ENCODE measurements around the gene GTF2H4.
A peak's percentile ranks its signal among the peaks of the same experiment; 100 is the strongest.

The GTF2H4 gene

DNA sequence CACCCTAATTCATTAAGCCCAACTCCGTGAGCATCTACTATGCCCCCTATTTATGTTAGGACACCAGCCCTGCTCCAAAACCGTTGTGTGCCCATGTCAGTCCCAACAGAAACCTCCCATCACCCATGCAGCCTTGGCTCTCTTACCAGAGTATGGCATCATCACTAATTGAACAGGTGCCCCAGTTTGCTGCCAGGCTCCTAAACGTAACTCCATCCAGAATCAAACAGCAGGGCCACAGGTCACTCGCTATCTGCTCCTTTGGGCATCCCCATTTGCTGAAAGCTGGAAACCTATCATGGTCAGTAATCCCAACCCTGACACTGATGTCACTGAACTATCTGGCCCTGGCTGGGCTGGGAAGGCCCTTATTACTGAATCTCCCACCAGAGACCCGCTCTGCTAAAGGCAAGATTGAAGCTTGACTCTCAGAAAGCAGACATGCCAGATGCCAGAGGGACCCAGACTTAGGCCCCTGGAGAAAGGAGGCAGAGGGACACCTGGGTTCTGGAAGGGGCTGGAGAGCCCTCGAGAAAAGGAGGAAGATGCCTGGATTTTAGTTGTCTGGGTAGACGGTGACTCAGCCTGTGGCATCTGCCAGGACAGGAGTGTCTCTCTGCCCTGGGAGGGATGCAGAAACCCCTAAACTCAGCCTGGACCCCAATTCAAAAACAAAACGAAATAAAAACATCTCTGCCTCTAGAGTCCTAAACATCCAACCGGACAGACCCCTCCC is 46.8 kb downstream of the GTF2H4 start:
- H3K4me2 ChIP-seq (ENCODE audit: low read length): peak overlapping the region; percentile 67
- no peak for TF ChIP-seq EZH2phosphoT487 (IDR thresholded peaks at IDR 0.05; ENCODE audit: borderline replicate concordance, low read length)
- TF ChIP-seq, protein P1, sequence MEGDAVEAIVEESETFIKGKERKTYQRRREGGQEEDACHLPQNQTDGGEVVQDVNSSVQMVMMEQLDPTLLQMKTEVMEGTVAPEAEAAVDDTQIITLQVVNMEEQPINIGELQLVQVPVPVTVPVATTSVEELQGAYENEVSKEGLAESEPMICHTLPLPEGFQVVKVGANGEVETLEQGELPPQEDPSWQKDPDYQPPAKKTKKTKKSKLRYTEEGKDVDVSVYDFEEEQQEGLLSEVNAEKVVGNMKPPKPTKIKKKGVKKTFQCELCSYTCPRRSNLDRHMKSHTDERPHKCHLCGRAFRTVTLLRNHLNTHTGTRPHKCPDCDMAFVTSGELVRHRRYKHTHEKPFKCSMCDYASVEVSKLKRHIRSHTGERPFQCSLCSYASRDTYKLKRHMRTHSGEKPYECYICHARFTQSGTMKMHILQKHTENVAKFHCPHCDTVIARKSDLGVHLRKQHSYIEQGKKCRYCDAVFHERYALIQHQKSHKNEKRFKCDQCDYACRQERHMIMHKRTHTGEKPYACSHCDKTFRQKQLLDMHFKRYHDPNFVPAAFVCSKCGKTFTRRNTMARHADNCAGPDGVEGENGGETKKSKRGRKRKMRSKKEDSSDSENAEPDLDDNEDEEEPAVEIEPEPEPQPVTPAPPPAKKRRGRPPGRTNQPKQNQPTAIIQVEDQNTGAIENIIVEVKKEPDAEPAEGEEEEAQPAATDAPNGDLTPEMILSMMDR (IDR thresholded peaks at IDR 0.05; ENCODE audit: low read depth, low read length, poor library complexity, severe bottlenecking): no peak
- H3K9me2 ChIP-seq (replicated peaks; ENCODE audit: control insufficient read depth, low read length): no peaks in the 10 kb centered on the region
- H3F3A ChIP-seq (ENCODE audit: control insufficient read depth, insufficient read depth): no peaks in the 10 kb centered on the region
- no peak overlapping the region for H3K27ac ChIP-seq (ENCODE audit: low read depth, low read length)
- H3K4me1 ChIP-seq (ENCODE audit: control insufficient read depth, low read length): peaks cover 13% of the 10 kb centered on the region
- no peaks in the 10 kb centered on the region for H3K9me3 ChIP-seq (ENCODE audit: control insufficient read depth, insufficient read depth, low read length)
- no peaks in the 10 kb centered on the region for H4K20me1 ChIP-seq (ENCODE audit: control insufficient read depth, insufficient read depth, low read depth, low read length)
- no peaks in the 10 kb centered on the region for H3K79me2 ChIP-seq (ENCODE audit: control insufficient read depth, low read length)
- peaks cover 64% of the 10 kb centered on the region for H3K27me3 ChIP-seq (ENCODE audit: control insufficient read depth, low read length)
- H3K36me3 ChIP-seq (ENCODE audit: control insufficient read depth, low read length): no peaks in the 10 kb centered on the region
- H3K4me3 ChIP-seq (ENCODE audit: low read length): peak overlapping the region; percentile 56

DNA sequence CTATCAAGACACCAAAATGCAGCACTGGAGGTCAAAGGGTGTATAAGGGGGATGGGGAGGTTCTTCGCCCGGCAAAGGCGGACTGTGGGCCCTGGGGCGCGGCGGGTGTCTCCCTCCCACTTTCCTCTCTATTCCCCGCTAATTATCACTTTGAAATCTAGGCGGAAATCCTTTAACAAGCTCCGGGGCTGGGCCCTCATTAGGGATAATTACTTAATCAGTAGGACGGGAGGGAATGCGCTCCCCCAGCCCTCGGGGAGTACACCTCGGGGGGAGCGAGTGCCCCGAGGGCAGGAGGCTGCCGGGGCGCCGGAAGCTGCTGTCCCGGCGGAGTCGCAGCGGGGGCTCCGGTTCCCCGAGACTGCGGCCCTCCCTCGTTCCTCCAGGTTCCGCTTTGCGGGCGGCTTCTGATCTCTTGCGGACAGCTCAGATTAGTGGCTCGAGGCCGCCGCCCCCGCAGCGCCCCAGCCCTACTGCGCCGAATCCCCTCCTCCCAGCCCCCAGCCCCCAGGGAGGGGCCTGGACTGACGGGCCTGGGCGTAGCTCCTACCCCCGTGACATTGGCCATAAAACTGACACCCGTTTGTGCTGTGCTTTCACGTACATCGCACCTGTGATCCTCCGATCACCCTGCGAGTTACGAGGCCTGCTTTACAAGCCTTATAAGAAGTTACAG is 47.5 kb downstream of the GTF2H4 start:
- no peaks in the 10 kb centered on the region for H3K36me3 ChIP-seq (ENCODE audit: control insufficient read depth, low read length)
- no peaks in the 10 kb centered on the region for H3K9me3 ChIP-seq (ENCODE audit: control insufficient read depth, insufficient read depth, low read length)
- H3F3A ChIP-seq (ENCODE audit: control insufficient read depth, insufficient read depth): no peaks in the 10 kb centered on the region
- peak overlapping the region; percentile 67 for H3K4me2 ChIP-seq (ENCODE audit: low read length)
- no peak overlapping the region for H3K27ac ChIP-seq (ENCODE audit: low read depth, low read length)
- H3K79me2 ChIP-seq (ENCODE audit: control insufficient read depth, low read length): no peaks in the 10 kb centered on the region
- peaks cover 64% of the 10 kb centered on the region for H3K27me3 ChIP-seq (ENCODE audit: control insufficient read depth, low read length)
- no peak for TF ChIP-seq EZH2phosphoT487 (IDR thresholded peaks at IDR 0.05; ENCODE audit: borderline replicate concordance, low read length)
- TF ChIP-seq, protein P1 (IDR thresholded peaks at IDR 0.05; ENCODE audit: low read depth, low read length, poor library complexity, severe bottlenecking): no peak
- no peaks in the 10 kb centered on the region for H4K20me1 ChIP-seq (ENCODE audit: control insufficient read depth, insufficient read depth, low read depth, low read length)
- peaks cover 13% of the 10 kb centered on the region for H3K4me1 ChIP-seq (ENCODE audit: control insufficient read depth, low read length)
- peak overlapping the region; percentile 56 for H3K4me3 ChIP-seq (ENCODE audit: low read length)
- H3K9me2 ChIP-seq (replicated peaks; ENCODE audit: control insufficient read depth, low read length): no peaks in the 10 kb centered on the region

DNA sequence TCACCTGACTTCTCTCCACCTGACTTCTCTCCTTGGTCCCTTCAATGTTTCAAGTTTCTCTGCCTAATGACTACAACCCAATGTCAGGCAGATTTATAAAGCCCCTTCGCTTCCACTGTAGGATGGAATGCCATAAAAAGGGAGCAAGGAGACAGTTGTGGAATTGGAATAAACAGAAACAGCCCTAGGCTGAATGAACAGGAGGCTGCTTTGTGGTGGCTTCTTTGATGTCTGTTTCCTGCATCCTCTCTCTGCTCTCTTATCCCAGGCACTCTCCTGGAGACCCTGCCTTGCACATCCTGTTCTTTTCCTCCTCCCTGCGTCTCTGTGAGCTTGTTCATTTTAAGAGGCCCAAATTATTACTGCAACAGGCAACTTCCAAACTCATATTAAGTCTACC is 49.7 kb downstream of the GTF2H4 start:
- Histone ChIP-seq H3K4me3 (ENCODE audit: low read length) (no peak overlapping the region), H4K20me1 (ENCODE audit: control insufficient read depth, insufficient read depth, low read depth, low read length) (no peaks in the 10 kb centered on the region), H3K4me2 (ENCODE audit: low read length) (no peak overlapping the region)

More for the DNA sequence above, 49.7 kb downstream of the GTF2H4 start:
- Histone ChIP-seq H3K9me2 (replicated peaks; ENCODE audit: control insufficient read depth, low read length) (no peaks in the 10 kb centered on the region), H3K79me2 (ENCODE audit: control insufficient read depth, low read length) (no peaks in the 10 kb centered on the region), H3K36me3 (ENCODE audit: control insufficient read depth, low read length) (no peaks in the 10 kb centered on the region), H3K4me1 (ENCODE audit: control insufficient read depth, low read length) (peaks cover 13% of the 10 kb centered on the region), H3K27ac (ENCODE audit: low read depth, low read length) (no peak overlapping the region), H3K27me3 (ENCODE audit: control insufficient read depth, low read length) (peaks cover 54% of the 10 kb centered on the region), H3F3A (ENCODE audit: control insufficient read depth, insufficient read depth) (no peaks in the 10 kb centered on the region), H3K9me3 (ENCODE audit: control insufficient read depth, insufficient read depth, low read length) (no peaks in the 10 kb centered on the region)
- TF ChIP-seq EZH2phosphoT487 (IDR thresholded peaks at IDR 0.05; ENCODE audit: borderline replicate concordance, low read length): no peak
- TF ChIP-seq, protein P1 (IDR thresholded peaks at IDR 0.05; ENCODE audit: low read depth, low read length, poor library complexity, severe bottlenecking): no peak
